ENCODE results near the gene GRID2IP.

DNA sequence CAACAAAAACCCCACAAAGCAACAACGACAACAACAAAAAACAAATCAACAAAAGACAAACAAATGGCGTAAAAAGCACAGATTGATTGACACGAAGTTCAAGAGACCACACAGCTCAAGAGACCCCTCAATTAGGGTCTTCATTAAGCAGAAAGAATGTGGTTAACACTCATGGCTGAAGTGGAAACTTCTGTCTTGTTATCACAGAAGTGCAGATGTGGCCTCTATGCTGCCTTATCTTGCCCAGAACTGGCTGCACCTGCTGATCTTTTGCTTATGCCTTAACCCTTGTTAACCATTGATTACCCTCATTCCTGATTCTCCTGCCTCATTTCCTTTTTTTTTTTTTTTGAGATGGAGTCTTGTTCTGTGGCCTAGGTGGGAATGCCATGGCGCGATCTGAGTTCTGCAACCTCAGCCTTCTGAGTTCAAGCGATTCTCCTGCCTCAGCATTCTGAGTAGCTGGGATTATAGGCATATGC is 100.0 kb downstream of the GRID2IP start:
- TF ChIP-seq, protein P1, sequence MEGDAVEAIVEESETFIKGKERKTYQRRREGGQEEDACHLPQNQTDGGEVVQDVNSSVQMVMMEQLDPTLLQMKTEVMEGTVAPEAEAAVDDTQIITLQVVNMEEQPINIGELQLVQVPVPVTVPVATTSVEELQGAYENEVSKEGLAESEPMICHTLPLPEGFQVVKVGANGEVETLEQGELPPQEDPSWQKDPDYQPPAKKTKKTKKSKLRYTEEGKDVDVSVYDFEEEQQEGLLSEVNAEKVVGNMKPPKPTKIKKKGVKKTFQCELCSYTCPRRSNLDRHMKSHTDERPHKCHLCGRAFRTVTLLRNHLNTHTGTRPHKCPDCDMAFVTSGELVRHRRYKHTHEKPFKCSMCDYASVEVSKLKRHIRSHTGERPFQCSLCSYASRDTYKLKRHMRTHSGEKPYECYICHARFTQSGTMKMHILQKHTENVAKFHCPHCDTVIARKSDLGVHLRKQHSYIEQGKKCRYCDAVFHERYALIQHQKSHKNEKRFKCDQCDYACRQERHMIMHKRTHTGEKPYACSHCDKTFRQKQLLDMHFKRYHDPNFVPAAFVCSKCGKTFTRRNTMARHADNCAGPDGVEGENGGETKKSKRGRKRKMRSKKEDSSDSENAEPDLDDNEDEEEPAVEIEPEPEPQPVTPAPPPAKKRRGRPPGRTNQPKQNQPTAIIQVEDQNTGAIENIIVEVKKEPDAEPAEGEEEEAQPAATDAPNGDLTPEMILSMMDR (optimal IDR thresholded peaks at IDR 0.05 in 1 of 3, IDR thresholded peaks at IDR 0.05 in 1 of 3, conservative IDR thresholded peaks at IDR 0.05 in 1 of 3; ENCODE audit: extremely low read depth in 1 of 3, insufficient read depth in 2 of 3, low read length in 3 of 3), result no peak
- TF ChIP-seq EZH2 (IDR thresholded peaks at IDR 0.05; ENCODE audit: low read length), result no peak

All from keratinocyte (primary cell).